ENCODE data around the gene TMEM132A.

DNA sequence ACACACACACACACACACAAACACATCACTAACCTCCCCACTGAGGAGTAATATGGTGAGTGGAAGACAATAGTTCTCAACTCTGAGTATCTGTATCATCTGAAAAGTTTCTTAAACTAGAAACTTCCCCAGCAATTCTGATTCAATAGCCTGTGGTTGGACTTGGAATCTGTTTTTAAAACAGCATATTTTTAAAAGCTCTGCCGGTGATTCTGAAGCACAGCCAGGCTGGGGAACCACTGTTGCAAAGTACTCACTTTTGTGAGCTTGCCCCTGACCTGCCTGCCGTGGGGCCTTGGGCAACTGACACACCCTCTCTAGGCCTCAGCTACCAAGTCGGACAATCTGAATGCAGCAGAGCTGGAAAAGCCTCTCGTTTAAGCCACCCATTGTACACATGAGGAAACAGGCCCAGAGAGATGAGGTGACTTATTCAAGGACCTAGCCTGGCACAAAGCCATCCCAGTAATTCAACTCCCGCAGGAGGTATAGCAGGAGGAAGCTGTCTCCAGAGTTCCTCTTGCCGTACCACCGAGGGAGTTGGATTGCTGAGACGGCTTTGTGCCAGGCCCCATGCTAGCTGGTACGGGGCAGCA, 18.8 kb downstream of the TMEM132A start:
- no peak for TF ChIP-seq POLR2A (IDR thresholded peaks at IDR 0.05)
- TF ChIP-seq, protein P1, sequence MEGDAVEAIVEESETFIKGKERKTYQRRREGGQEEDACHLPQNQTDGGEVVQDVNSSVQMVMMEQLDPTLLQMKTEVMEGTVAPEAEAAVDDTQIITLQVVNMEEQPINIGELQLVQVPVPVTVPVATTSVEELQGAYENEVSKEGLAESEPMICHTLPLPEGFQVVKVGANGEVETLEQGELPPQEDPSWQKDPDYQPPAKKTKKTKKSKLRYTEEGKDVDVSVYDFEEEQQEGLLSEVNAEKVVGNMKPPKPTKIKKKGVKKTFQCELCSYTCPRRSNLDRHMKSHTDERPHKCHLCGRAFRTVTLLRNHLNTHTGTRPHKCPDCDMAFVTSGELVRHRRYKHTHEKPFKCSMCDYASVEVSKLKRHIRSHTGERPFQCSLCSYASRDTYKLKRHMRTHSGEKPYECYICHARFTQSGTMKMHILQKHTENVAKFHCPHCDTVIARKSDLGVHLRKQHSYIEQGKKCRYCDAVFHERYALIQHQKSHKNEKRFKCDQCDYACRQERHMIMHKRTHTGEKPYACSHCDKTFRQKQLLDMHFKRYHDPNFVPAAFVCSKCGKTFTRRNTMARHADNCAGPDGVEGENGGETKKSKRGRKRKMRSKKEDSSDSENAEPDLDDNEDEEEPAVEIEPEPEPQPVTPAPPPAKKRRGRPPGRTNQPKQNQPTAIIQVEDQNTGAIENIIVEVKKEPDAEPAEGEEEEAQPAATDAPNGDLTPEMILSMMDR (IDR thresholded peaks at IDR 0.05), result no peak

Data from transverse colon (tissue), 3 donors.